HG03095 (cell line): ENCODE results near the gene SLC22A5.
"Not testable (repeated sequence)": the region's sequence is repeated elsewhere in the genome, so short reads cannot be mapped to it uniquely, and the experiment has no call there.

Experiments used
- ATAC-seq: cut with Tn5 transposase; IDR thresholded peaks from one replicate; pipeline ENCODE4 v1.9.1; 2021; ENCODE audit warnings: moderate library complexity; ENCODE audit not compliant: unreplicated experiment

The SLC22A5 gene

GRCh38 chr5:132387640-132388117 is 18.2 kb downstream of the SLC22A5 start:
- ATAC-seq = no peak

- ATAC-seq = no peak
Measured at GRCh38 chr5:132388244-132389050, 18.9 kb downstream of the SLC22A5 start.

GRCh38 chr5:132389051-132389331 is 19.5 kb downstream of the SLC22A5 start:
- ATAC-seq = no peak

- no peak for ATAC-seq
Measured at GRCh38 chr5:132389585-132390286, 20.2 kb downstream of the SLC22A5 start.

DNA sequence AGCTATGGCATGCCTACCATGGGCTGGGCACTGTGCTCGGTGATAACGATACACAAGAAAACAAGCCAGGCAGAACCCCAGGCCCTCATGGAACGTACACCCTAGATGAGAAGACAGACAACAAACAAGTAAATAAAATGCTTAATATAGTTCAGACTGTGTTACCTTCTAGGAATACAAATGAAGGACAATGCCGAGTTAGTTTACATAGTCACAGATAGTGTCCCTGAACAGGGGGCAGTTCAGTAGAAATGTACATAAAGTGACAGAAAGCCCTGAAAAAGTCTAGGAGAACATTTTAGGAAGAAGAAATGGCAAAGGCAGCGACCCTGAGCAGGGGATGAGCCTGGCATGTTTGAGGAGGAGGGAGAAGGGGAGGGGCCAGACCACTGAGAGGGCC is 21.7 kb downstream of the SLC22A5 start:
- ATAC-seq = no peak

GRCh38 chr5:132391870-132392269 is 22.4 kb downstream of the SLC22A5 start:
- ATAC-seq = no peak

DNA sequence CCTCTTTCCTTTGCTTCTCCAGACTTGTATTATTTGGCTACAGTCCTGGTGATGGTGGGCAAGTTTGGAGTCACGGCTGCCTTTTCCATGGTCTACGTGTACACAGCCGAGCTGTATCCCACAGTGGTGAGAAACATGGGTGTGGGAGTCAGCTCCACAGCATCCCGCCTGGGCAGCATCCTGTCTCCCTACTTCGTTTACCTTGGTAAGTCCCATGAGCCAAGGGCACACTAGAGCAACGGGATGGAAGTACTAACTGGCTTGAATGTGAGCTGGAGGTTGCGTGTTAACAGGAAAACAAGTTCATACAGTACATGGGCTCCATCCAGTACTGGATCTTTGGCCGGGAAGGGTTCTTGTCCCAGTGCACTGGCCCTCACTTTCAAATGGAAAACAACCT is 22.9 kb downstream of the SLC22A5 start:
- ATAC-seq = no peak

- no peak for ATAC-seq
Measured at GRCh38 chr5:132392978-132393825, 23.7 kb downstream of the SLC22A5 start.

DNA sequence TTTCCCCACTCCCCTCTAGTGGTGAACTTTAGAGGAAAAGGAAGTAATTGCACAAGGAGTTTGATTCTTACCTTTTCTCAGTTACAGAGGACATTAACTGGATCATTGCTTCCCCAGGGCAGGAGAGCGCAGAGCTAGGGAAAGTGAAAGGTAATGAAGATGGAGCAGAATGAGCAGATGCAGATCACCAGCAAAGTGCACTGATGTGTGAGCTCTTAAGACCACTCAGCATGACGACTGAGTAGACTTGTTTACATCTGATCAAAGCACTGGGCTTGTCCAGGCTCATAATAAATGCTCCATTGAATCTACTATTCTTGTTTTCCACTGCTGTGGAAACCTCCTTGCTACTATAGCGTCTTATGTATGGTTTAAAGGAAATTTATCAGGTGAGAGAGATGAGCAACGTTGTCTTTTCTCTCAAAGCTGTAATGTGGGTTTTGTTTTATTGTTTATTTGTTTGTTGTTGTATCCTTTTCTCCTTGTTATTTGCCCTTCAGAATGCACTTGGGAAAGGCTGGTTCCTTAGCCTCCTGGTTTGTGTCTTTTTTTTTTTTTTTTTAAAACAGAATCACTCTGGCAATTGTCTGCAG is 25.3 kb downstream of the SLC22A5 start:
- ATAC-seq = no peak

- ATAC-seq = no peak
Measured at GRCh38 chr5:132396589-132397031, 27.1 kb downstream of the SLC22A5 start.

- no peak for ATAC-seq
Measured at GRCh38 chr5:132397224-132397623, 27.7 kb downstream of the SLC22A5 start.

DNA sequence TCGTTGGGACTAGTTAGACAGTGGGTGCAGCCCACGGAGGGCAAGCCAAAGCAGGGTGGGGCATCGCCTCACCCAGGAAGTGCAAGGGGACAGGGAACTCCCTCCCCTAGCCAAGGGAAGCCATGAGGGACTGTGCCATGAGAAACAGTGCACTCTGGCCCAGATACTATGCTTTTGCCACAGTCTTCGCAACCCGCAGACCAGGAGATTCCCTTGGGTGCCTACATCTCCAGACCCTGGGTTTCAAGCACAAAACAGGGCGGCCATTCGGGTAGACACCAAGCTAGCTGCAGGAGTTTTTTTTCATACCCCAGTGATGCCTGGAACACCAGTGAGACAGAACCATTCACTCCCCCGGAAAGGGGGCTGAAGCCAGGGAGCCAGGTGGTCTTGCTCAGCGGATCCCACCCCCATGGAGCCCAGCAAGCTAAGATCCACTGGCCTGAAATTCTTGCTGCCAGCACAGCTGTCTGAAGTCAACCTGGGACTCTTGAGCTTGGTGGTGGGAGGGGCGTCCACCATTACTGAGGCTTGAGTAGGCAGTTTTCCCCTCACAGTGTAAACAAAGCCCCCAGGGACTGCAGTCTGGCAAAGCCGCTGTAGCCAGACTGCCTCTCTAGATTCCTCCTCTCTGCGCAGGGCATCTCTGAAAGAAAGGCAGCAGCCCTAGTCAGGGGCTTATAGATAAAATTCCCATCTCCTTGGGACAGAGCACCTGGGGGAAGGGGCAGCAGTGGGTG is 28.6 kb downstream of the SLC22A5 start:
- ATAC-seq = not testable (repeated sequence)

- ATAC-seq = not testable (repeated sequence)
Measured at GRCh38 chr5:132404041-132404440, 34.5 kb downstream of the SLC22A5 start.

GRCh38 chr5:132405646-132406045 is 36.1 kb downstream of the SLC22A5 start:
- no peak for ATAC-seq

DNA sequence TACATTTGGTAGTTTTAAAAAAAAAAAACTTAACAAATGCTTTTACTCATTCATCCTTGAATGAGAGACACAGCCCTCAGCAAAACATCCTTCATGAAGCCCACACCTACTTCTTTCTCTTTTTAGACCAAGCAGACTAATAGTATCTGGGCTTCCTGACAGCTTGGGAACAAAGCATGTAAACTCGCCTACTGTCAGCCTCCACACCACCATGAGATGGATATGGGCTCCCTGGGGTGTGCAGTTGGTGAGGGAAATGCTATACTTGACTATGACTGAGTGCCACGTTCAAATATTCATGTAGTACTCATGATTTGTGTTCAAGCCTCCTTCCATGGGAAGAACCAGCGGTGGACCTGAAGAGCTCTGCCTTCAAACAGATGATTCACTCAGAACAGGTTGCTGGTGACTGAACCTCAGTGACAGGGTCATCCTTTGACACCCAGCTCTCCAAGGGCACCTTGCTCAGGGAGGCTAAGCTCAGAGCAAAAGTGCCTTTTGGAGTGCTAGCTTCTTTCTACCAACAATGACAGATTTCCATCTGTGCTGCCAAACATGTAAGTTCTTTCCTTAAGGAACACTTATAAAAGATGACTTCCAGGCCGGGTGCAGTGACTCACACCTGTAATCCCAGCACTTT is 36.8 kb downstream of the SLC22A5 start:
- ATAC-seq = no peak

GRCh38 chr5:132407970-132408369 is 38.5 kb downstream of the SLC22A5 start:
- ATAC-seq = no peak

GRCh38 chr5:132408456-132408855 is 38.9 kb downstream of the SLC22A5 start:
- ATAC-seq = no peak

DNA sequence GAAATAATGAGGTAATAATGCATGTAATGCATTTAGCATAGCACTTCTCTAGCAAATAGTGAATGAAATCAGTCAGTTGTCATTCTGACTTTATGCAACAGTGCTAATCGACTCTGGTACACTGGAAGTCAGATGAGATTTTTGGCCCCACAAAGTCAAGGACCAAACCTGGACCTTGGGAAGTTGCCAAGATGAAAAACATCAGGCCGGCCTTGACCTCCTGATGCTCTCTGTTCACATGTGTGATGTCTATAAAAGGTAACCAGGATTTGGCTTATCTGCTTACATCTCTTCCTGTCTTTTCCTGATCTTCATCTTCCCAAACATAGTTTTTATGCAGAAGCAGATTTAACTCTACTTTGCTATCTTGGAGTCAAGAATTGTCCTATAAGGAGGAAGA is 39.5 kb downstream of the SLC22A5 start:
- ATAC-seq = no peak

DNA sequence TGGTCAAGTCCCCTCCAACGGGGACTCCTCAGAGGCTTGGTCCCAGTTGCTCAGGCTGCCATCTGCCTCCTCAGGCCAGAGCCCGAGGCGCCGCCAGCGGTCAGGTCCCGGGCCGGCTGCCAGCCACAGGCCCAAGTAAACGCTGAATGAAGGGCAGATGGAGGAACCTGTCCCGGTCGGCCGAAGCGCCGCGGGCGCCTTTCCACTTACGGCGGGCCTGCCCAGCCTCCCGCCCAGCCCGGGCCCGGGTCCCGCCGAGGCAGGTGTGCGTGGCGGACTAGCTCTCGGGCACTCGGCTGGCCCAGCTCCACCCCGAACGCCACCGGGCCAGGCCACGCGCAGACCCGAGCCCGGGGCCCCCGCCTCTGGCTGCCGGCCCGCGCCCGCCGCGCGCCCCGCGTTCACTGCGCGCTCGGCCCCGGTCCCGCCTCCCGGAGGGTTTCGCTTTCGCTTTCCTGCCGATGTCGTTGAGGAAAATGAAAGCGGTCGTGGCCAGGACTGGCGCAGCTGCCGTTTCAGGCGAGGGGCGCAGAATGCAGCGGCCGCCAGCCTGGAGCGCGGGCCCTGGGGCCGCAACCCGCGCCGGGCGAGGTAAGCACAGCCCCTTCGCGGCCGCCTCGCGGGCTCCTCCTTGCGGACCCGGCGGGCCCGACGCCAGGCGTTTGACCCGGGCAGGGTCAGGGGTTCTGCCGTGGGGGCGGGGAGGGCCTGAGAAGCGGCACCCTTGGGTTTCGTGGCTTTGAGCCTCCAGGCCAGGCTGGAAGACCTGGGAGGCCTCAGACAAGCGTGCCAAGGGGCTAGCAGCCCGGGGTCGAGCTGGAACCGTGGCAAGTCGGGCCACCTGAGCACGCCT is 41.2 kb downstream of the SLC22A5 start:
- peak; percentile 64 for ATAC-seq
